ENCODE data around the gene KCNMA1. TPM values are rescaled to one million over a fixed set of nuclear protein-coding genes. Genes with fewer than 3 reads are reported as not detected.

KCNMA1 gene
- total RNA-seq, 1 experiment from 2014 or later, result 20.7 TPM

DNA sequence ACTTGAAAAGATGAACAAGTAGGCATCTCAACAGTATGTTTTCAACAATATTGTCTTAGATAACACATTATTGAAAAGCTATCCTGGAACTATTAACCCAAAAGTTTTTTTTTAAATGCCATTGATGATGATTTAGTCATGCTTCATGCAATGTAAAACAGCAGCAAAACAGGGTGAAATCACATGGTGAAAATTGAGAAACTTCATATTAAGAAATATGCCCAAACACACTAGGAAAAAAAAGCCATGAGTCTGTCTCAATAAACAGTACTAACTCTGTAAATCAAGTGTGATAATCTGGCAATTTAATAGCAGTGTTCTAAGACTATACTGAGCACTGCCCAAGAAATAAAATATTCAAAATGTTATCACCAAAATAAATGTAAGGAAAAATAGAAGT, 613.1 kb downstream of the KCNMA1 start:
- H3K9me3 ChIP-seq, result no peaks in the 10 kb centered on the region
- ChIA-PET CTCF (no interaction called here), POLR2A (no interaction called here)
- H3K4me1 Mint-ChIP-seq (ENCODE audit: low read depth, unreplicated experiment), result peaks cover 10% of the 10 kb centered on the region
- no peaks in the 10 kb centered on the region for H3K4me1 ChIP-seq
- intact Hi-C loops (cut with micrococcal nuclease; ENCODE audit: unreplicated experiment), result no loop called here
- H3K36me3 Mint-ChIP-seq (ENCODE audit: insufficient read depth, unreplicated experiment), result no peaks in the 10 kb centered on the region
- DNase-seq, result no peak
- no TSS peak for BruUV-seq (replicated peaks)
- no peaks in the 10 kb centered on the region for H3K9me3 Mint-ChIP-seq (ENCODE audit: unreplicated experiment)
- TF ChIP-seq, protein P1, sequence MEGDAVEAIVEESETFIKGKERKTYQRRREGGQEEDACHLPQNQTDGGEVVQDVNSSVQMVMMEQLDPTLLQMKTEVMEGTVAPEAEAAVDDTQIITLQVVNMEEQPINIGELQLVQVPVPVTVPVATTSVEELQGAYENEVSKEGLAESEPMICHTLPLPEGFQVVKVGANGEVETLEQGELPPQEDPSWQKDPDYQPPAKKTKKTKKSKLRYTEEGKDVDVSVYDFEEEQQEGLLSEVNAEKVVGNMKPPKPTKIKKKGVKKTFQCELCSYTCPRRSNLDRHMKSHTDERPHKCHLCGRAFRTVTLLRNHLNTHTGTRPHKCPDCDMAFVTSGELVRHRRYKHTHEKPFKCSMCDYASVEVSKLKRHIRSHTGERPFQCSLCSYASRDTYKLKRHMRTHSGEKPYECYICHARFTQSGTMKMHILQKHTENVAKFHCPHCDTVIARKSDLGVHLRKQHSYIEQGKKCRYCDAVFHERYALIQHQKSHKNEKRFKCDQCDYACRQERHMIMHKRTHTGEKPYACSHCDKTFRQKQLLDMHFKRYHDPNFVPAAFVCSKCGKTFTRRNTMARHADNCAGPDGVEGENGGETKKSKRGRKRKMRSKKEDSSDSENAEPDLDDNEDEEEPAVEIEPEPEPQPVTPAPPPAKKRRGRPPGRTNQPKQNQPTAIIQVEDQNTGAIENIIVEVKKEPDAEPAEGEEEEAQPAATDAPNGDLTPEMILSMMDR (IDR thresholded peaks at IDR 0.05; ENCODE audit: insufficient read depth in 1 of 2, low read depth in 1 of 2, low read length in 1 of 2, severe bottlenecking in 1 of 2, unreplicated experiment in 1 of 2), result no peak
- H3K27me3 Mint-ChIP-seq (ENCODE audit: insufficient read depth, unreplicated experiment), result peaks cover 5% of the 10 kb centered on the region
- H3K36me3 ChIP-seq (ENCODE audit: control insufficient read depth, insufficient read depth, low read length), result no peaks in the 10 kb centered on the region
- H3K27me3 ChIP-seq (replicated peaks; ENCODE audit: control insufficient read depth, insufficient read depth, low read length), result no peaks in the 10 kb centered on the region
- H3K27ac Mint-ChIP-seq (ENCODE audit: unreplicated experiment), result no peak overlapping the region
- no peak overlapping the region for H3K4me3 ChIP-seq (ENCODE audit: low read depth, low read length)
- no peak overlapping the region for H3K4me3 Mint-ChIP-seq (ENCODE audit: unreplicated experiment)

DNA sequence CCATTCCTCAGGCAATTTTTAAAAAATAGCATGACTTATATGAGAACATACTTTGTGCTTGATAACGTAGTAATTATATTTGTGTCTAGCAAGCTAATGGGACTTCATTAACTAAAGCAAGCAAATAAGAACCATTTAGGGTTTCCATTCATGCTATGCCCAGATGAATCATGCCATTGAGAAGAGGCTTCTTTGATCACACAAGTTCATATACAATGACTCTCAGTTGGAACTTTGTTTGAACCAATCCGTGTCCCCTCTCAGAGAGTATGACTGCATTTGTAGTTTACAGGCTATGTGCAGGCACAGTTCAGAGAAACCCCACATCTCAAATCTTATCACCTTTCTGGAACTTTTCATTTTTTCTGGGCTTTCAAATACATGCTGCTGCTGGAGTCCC, 614.2 kb downstream of the KCNMA1 start:
- Histone ChIP-seq H3K4me1 (no peaks in the 10 kb centered on the region), H3K9me3 (no peaks in the 10 kb centered on the region), H3K36me3 (ENCODE audit: control insufficient read depth, insufficient read depth, low read length) (no peaks in the 10 kb centered on the region), H3K27me3 (replicated peaks; ENCODE audit: control insufficient read depth, insufficient read depth, low read length) (no peaks in the 10 kb centered on the region), H3K4me3 (ENCODE audit: low read depth, low read length) (no peak overlapping the region)
- peaks cover 3% of the 10 kb centered on the region for H3K27me3 Mint-ChIP-seq (ENCODE audit: insufficient read depth, unreplicated experiment)
- no peaks in the 10 kb centered on the region for H3K9me3 Mint-ChIP-seq (ENCODE audit: unreplicated experiment)
- no TSS peak for BruUV-seq (replicated peaks)
- DNase-seq, result no peak
- no peaks in the 10 kb centered on the region for H3K36me3 Mint-ChIP-seq (ENCODE audit: insufficient read depth, unreplicated experiment)
- intact Hi-C loops (cut with micrococcal nuclease; ENCODE audit: unreplicated experiment), result no loop called here
- CTCF ChIA-PET, result no interaction called here
- TF ChIP-seq, protein P1 (IDR thresholded peaks at IDR 0.05; ENCODE audit: insufficient read depth in 1 of 2, low read depth in 1 of 2, low read length in 1 of 2, severe bottlenecking in 1 of 2, unreplicated experiment in 1 of 2), result no peak
- H3K27ac Mint-ChIP-seq (ENCODE audit: unreplicated experiment), result no peak overlapping the region
- no peak overlapping the region for H3K4me3 Mint-ChIP-seq (ENCODE audit: unreplicated experiment)
- peaks cover 3% of the 10 kb centered on the region for H3K4me1 Mint-ChIP-seq (ENCODE audit: low read depth, unreplicated experiment)
- POLR2A ChIA-PET, result no interaction called here

DNA sequence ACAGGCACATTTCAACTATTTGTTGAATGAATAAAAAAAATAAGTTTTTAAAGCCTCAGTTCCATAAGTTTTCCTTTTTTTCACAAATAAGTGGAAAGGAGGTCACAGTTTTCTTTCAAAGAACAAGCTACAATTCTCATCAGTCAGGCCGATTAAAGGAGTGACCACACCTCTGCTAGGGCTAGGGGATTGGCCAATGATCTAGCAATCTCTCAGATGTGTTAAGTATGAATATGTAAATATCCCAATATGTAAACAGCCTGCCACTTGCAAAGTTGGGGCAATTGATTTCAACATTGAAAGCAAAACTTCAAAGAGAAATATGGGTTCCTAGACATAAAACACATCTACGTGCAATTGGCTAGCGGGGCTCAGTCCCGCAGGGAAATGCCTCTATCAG, 614.9 kb downstream of the KCNMA1 start:
- DNase-seq, result no peak
- Mint-ChIP-seq H3K36me3 (ENCODE audit: insufficient read depth, unreplicated experiment) (no peaks in the 10 kb centered on the region), H3K4me3 (ENCODE audit: unreplicated experiment) (no peak overlapping the region), H3K9me3 (ENCODE audit: unreplicated experiment) (no peaks in the 10 kb centered on the region), H3K27me3 (ENCODE audit: insufficient read depth, unreplicated experiment) (peaks cover 2% of the 10 kb centered on the region), H3K4me1 (ENCODE audit: low read depth, unreplicated experiment) (no peaks in the 10 kb centered on the region), H3K27ac (ENCODE audit: unreplicated experiment) (no peak overlapping the region)
- TF ChIP-seq, protein P1 (IDR thresholded peaks at IDR 0.05; ENCODE audit: insufficient read depth in 1 of 2, low read depth in 1 of 2, low read length in 1 of 2, severe bottlenecking in 1 of 2, unreplicated experiment in 1 of 2), result no peak
- no peak overlapping the region for H3K4me3 ChIP-seq (ENCODE audit: low read depth, low read length)
- no peaks in the 10 kb centered on the region for H3K4me1 ChIP-seq
- no TSS peak for BruUV-seq (replicated peaks)
- no peaks in the 10 kb centered on the region for H3K9me3 ChIP-seq
- no peaks in the 10 kb centered on the region for H3K27me3 ChIP-seq (replicated peaks; ENCODE audit: control insufficient read depth, insufficient read depth, low read length)
- intact Hi-C loops (cut with micrococcal nuclease; ENCODE audit: unreplicated experiment), result no loop called here
- CTCF ChIA-PET, result no interaction called here
- H3K36me3 ChIP-seq (ENCODE audit: control insufficient read depth, insufficient read depth, low read length), result no peaks in the 10 kb centered on the region
- POLR2A ChIA-PET, result no interaction called here
